Stimulated activated naive CD8-positive, alpha-beta T cell treated with anti-CD3 and anti-CD28 coated beads, Interleukin-15, Interleukin-2, amounts not matched to agents 100 U/mL and 50 U/mL, for 24 hours (primary cell): ENCODE data around the gene TSPAN14.
"Not testable (repeated sequence)": the region's sequence is repeated elsewhere in the genome, so short reads cannot be mapped to it uniquely, and the experiment has no call there.

ENCODE experiments used
- ATAC-seq: fragments of 150-1000 bp; cut with Tn5 transposase; one replicate; pipeline ENCODE4 v1.10.0; 2021
- DNase-seq: peaks from one replicate; pipeline ENCODE4 v3.0.0; 2021

Gene TSPAN14

GRCh38 chr10:80453842-80454512 is at the start of gene TSPAN14:
TSPAN14 (plus strand) TSS chr10:80454310; CDS start chr10:80489234, 34,924 bp downstream.
- peak; percentile 81 for DNase-seq
- peak; percentile 83 for ATAC-seq

GRCh38 chr10:80405035-80405434 is 49.1 kb upstream of the TSPAN14 start:
- DNase-seq: no peak
- no peak for ATAC-seq

- ATAC-seq: no peak
- DNase-seq: no peak
Measured at GRCh38 chr10:80405626-80406025, 48.5 kb upstream of the TSPAN14 start.

GRCh38 chr10:80406204-80406603 is 47.9 kb upstream of the TSPAN14 start:
- ATAC-seq: no peak
- no peak for DNase-seq

GRCh38 chr10:80407812-80408241 is 46.3 kb upstream of the TSPAN14 start:
- DNase-seq (peak; percentile 77), ATAC-seq (peak; percentile 86)

GRCh38 chr10:80408242-80409101 is 45.6 kb upstream of the TSPAN14 start, which contains the start of gene PRXL2A:
PRXL2A (plus strand) TSS chr10:80408551; CDS start chr10:80420468, 11,917 bp downstream.
- peak; percentile 93 for DNase-seq
- peak; percentile 86 for ATAC-seq

- ATAC-seq: no peak
- no peak for DNase-seq
Measured at GRCh38 chr10:80409121-80409520, 45.0 kb upstream of the TSPAN14 start.

GRCh38 chr10:80410122-80410521 is 44.0 kb upstream of the TSPAN14 start:
- ATAC-seq (no peak), DNase-seq (no peak)

GRCh38 chr10:80410578-80411145 is 43.4 kb upstream of the TSPAN14 start:
- no peak for ATAC-seq

GRCh38 chr10:80411267-80411668 is 42.8 kb upstream of the TSPAN14 start:
- DNase-seq (no peak), ATAC-seq (no peak)

More at GRCh38 chr10:80410578-80411145, 43.4 kb upstream of the TSPAN14 start:
- DNase-seq: no peak

- DNase-seq (no peak), ATAC-seq (no peak)
Measured at GRCh38 chr10:80411681-80412220, 42.4 kb upstream of the TSPAN14 start.

GRCh38 chr10:80412486-80412885 is 41.6 kb upstream of the TSPAN14 start:
- ATAC-seq (no peak), DNase-seq (peak; percentile 33)

- DNase-seq (no peak), ATAC-seq (peak; percentile 19)
Measured at GRCh38 chr10:80413271-80413996, 40.7 kb upstream of the TSPAN14 start.

GRCh38 chr10:80414142-80414895 is 39.8 kb upstream of the TSPAN14 start:
- no peak for ATAC-seq
- no peak for DNase-seq

- ATAC-seq (no peak), DNase-seq (no peak)
Measured at GRCh38 chr10:80415734-80416478, 38.2 kb upstream of the TSPAN14 start.

- DNase-seq (no peak), ATAC-seq (no peak)
Measured at GRCh38 chr10:80416479-80417098, 37.5 kb upstream of the TSPAN14 start.

GRCh38 chr10:80417256-80417655 is 36.9 kb upstream of the TSPAN14 start:
- not testable (repeated sequence) for DNase-seq, ATAC-seq

- ATAC-seq: no peak
- no peak for DNase-seq
Measured at GRCh38 chr10:80421050-80421706, 32.9 kb upstream of the TSPAN14 start.
